Measurements from ENCODE around the gene BRF1.

Gene BRF1

DNA sequence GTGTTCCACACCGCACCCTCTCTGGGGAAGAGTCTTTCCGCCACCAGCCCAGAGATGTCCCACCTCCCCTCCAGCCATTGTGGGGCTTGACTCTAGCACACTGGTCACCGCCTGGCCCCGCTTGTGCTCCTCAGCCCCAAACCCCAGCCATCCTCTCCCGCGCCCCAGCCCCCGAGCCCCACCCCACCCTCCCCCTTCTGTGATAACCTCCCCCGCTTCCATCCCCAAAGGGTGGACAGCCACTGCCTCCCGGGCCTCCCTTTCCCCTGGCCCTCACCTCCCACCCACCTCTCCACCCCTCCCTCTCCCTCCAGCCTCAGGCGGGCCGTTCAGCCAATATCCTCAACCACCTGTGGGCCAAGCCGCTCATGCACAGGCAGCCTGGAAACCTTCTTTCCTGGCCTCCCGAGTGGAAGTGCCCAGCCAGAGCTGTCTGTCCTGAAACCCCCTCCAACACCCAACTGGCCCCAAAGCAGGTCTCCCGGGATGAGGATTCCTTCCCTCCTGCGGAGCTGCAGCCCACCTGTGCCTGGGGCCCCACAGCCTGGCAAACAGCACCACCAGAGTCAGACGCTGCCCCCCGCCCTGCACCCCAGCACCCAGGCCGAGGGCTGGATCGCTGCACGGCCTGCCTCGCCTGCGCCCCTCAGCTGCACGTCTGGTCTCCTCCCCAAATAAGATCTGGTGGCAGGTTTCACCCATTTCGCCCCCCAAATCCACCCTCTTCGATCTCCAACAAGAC lies 92.6 kb downstream of the BRF1 start:
- no peak for DNase-seq

DNA sequence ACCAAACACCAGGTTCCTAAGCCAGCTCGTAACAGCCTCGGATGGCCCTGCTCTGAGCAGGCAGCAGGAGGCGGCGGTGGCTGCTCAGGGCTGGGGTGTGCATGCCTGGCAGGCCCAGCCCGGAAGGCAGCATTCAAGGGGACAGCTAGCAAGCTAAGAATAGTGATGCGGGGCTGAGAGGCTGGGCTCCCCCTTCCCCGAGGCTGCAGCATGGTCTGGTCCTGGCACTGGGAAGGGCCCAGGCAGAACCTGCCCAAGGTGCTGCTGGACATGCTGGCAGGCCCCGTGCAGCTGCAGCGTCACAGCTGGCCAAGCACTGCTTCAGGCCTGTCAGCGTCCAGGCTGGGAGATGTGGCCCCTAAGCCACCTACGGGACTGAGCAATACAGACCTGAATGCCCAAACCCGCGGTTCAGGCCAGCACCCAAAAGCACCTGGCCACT lies 93.3 kb downstream of the BRF1 start:
- DNase-seq = peak; percentile 88

DNA sequence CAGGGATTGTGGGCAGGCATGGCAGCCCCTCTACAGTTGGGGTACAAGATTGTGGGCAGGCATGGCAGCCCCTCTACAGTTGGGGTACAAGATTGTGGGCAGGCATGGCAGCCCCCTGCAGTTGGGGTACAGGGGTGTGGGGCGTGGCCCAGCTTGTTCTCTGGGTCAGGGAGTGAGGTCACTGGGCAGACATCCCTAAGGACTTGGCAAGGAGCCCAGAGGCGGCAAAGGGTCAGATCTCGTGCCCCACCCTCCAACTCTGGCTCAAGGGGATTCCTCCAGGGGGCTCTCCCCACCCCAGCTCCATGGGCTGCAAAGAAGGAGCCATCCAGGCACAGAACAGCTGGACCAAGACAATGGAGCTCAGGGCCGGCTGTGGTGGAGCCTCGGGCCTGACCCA lies 93.9 kb downstream of the BRF1 start:
- DNase-seq = no peak

DNA sequence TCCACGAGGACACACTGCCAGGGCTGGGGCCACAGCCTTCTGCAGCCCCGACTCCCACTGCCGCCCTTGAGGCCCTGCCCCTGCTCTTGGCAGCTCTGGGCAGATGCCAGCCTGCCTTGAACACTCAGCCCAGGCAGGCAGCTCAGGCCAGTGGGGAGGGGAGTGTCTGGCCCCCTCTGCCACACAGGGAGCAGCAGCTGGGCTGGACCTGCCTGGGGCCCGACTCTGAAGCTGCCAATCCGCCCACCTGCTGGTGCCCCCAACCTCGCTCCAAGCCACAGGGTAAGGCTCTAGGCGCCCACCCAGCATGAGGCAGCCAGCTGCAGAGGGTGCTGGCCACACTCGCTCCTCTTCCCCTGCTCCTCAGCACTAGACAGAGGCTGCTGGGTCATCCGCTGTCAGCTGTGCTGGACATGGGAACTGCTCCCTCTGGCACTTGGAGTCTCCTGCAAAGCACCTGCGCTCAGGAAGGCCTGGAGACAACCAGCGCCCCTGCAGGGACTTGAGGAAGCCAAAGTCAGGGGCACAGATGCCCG lies 95.1 kb downstream of the BRF1 start:
- no peak for DNase-seq

DNA sequence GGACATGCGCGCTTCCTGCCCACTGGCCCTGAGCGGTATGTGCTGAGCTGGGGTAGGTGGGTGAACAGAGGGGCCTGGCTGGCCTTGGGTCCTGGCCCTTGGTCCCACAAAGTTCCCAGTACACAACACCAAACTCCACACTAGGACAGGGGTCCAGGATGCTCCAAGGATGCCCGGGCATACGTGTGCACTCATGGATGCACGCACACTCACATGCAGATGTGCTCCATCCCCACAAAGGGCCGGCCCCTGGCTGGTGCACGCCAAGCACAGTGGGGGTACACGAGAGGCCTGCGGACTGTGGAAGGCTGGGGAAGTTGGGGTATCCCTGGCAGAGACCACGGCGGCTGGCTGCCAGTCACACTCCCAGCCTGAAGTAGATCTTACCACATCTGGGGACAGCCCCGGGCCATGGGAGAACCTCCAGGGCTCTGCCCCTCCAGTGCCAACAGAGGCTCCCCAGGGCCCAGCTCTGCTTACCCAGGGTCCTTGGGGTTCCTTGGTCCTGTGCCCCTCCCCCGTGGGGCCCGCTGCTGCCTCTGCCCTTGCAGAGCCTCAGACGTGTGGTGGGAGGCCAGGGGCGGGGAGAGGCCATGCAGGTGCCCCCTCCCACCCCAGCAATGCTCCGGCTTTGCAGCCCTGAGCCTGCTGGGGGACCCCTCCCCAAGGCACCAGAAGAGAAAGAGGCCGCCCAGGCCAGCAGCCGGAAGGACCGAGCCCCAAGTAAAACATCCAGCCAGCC lies 95.7 kb downstream of the BRF1 start:
- DNase-seq = no peak

DNA sequence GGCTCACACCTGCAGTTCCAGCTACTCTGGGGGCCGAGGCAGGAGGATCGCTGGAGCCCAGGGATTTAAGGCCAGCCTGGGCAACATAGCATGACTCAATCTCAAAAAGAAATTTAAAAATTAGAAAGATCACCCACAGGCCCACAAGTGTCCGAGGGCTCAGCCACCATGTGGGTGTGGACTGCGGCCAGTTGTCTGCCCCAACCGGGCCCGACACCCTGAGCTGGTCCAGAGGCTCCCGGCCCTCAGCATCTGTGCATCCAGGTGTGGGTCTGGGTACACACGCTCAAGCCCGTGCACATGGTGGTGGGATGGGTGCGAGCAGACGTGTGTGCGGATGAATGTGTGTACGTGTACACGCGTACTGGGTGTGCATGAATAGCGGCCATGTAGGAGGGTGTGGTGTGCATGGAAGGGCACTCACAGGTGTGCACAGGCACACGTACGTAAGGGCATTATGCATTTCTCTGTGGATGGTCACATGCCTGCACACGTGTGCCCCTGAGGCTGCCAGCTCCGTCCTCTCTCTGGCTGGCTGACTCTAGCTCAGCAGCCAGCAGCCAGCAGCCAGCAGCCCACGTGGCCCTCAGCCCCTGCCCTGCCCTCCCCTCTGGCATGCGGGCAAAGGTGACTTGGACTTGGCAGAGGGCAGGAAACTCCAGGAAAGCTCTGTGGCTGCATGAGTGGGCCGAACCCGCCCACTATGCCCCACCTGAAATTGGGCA lies 96.4 kb downstream of the BRF1 start:
- no peak for DNase-seq

DNA sequence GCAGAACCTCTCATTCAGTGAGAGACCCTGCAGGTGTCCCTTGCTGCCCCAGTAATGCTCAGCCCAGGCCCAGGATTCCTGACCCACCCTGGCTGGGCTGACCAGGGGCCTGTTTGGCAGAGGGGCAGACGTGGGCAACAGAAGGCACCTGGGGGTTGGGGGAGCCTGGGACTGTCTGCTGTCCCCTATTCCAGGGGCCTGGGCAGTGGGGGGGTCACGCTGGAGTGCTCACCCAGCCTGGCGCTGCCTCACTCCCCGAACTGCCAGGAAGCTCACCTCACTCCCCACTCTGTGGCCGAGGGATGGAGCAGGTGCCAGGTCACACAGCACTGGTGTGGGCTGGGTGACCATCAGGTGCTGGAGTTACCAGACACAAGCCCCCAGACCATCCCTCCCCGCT lies 97.1 kb downstream of the BRF1 start:
- DNase-seq = no peak

DNA sequence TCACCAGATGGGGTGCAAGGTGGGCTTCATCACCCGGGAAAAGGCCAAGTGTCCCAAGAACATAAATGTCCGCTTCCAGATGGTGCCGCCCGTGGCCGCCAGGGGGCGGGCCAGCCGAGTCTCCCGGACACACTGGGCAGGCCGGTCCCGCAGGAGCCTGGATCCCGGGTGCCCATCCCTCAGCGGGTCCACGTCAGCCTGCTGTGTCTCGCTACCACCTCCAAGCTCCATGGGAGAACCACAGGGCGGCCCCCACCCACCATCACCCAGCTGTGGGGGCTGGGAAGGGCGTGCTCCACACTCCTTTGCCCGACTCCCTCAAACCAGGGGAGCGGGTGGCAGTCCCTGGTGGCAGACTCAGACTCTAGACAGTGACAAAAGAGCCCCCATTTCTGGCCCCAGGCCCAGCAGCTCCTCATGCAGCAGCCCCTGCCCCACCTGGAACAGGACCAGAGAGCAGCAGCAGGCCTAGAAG lies 97.7 kb downstream of the BRF1 start:
- peak; percentile 95 for DNase-seq

DNA sequence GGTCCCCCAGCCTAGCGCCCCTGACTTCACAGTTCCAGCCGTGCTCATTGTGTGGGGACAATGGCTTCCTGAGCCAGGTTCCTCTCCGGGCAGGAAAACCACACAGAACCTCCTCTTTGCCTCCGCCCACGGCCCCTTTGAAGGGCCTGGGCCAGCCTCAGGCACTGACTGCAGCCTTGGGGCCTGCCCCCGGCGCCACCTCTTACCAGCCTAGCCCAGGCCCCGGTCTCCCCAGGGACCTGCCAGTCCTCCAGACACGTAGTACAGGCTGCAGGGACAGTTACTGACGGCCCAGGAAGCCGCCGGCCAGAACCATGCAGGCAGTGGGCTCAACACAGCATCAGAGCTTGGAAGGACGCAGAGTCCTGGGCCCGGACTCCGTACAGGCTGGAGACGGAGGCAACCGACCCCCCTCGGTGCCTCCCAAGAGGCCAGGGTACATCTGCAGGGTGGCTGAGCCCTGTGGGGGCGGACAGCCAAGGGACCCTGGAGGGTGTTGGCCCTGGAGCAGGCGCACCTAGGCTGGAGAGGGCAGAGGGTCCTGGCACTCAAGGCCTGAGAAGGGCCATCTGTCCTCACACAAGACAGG lies 98.8 kb downstream of the BRF1 start:
- DNase-seq = no peak

DNA sequence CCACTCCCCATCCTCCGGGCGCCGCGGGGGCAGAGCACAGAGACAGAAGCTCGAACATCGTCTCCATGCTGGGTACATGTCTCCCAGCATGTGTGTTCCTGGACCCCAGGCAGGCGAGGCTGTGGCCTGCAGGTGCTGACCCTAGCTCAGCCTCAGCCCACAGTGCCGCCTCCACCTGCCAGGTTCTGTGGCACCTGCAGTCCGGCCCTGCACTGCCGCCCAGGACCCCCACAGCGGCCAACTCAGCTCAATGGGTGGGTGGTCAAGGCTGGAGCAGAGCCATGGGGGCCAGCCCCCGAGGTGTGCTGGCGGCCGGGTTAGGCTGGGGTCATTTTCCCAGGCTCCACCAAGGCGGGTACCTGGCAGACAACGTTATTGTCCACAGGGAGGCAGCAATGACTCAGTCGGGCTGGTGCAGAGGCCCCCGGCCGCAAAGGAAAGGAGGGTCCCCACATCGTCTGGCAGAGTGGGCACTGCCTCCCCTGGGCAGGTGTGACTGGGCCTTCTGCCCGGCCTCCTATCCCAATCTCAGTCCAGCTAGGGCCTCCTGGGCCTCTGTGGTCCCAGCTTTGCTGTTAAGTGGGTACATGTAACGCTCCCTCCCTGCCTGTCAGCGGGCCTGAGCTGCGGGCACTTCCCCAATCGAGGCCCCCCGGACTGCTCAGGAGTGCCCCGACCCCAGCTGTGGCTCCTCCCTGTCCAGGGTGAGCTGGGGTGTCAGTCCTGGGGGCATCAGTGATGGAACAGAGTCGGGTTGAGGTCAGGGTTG lies 99.5 kb downstream of the BRF1 start:
- no peak for DNase-seq

DNA sequence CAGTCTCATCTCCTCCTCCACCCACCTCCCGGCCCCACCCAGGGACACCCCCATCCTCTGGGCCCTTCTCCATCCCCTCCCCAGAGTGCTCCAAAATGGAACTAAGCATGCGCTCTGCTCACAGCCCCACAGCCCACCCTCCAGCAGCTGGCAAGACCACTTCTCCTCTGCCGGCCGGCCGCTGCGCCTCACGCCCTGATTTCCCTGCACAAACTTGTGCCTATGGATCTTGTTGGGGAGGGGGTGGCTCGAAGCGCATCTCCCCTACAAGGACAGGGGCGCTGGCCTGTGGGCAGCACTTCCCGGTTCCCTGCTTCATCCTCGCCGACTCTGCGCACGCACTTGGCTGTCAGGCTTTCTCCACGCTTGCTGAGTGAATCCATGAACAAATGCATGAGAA lies 100.2 kb downstream of the BRF1 start:
- no peak for DNase-seq

DNA sequence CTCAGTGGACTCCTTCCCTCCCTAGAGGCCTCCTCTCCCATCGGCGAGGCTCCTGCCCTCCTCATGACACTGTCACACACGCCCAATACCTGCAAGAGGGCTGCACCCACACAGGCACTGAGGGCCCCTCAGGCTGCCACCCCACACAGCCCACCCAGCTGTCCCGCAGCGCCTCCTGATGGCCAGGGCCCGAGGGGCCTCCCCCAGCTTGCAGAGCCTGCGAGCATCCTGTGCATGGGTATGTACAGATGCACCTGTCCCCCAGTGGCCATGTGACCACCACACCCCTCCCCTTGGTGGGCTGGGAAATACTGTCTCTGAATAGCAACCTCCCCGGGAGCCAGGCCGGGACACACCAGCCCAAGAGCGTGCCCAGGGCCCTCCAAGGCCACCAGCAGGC lies 100.7 kb downstream of the BRF1 start:
- no peak for DNase-seq

DNA sequence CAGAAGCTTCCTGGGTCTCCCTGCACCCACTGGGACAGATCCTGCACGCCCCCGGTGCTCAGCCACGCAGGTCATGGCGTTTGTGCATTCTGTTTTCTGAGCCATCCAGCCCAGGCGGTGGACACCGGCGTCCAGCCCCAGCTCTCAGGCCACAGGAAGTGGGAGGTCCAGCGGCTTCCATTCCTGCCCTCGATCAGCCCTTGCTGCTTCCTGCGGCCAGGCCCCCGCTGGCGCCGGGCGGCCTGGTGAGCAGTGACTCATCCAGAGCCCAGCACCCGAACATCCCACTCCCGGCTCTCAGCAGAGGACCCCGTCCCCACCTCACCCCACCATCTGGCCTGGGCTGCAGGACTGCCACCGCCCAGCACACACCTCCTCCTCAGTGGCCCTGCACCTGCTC lies 101.7 kb downstream of the BRF1 start:
- no peak for DNase-seq

DNA sequence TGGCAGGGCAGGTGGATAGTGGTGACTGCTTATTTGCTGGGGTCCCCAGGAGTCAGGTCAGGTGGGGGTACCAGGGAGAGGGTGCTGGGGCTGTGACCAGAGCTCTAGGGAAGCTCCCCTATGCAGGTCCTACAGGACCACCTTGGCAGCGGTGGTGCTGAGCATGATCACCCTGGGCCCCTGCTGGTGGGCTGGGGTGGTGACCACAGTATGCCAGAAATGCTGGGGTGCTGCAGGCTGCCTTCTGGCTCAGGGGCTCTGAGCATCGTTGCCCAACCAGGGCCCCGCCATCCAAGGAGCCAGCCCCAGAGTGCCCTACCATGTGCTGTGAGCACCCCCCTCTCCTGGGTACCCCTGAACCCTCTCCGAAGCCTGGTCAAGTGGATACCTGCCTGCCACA lies 102.2 kb downstream of the BRF1 start:
- no peak for DNase-seq

DNA sequence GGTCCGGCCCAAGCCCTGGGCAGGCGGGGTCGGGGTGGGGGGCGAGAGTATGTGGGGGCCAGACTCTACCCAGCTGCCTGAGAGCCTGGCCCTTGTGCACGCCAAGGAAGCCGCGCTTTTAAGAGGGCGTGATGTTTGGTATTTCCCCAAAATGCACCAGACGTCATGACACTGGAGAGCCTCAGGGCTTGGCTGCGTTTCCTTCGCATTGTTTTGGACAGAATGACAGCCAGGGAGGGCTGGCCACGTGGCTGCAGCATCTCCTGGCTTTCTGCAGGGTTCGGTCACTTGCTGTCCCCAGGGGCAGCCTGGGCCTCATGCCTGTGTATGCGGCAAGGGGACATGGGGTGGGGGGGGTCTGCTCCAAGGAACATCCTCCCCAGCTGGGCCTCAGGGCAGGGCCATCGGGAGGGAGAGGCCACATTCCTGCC lies 103.6 kb downstream of the BRF1 start:
- DNase-seq = no peak

DNA sequence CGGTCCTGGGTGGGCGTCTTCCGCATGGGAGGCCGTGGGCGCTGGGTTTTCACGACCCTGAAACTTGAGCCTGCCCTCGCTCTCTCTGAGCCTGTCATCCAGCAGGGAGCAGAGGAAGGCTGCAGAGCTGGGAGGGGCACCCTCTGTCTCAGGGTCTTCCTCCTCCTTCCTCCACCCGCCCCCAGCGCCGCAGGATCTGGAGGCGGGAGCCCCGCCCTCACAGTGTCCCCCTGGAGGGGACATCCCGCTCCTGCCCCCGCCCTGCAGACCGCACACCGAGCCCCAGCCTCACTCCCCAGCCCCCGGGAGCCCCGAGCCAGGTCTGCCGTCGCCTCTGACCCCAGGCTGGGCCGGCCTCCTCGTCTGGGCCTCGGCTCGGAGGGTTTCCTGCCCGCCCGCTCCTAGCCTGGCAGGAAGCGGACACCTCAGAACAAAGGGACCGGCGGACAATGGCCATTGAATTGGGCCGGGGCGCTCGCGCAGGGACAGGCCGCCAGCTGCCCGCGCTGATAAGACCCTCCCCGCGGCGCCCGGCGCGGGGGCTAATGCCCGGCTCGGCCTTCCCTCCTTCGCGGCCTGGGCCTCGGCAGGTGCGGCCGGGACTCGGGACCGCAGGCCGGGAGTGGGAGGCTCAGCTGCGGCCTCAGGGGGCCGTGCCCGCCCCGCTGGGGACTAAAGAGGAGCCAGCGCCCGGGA lies 104.4 kb downstream of the BRF1 start:
- no peak for DNase-seq

DNA sequence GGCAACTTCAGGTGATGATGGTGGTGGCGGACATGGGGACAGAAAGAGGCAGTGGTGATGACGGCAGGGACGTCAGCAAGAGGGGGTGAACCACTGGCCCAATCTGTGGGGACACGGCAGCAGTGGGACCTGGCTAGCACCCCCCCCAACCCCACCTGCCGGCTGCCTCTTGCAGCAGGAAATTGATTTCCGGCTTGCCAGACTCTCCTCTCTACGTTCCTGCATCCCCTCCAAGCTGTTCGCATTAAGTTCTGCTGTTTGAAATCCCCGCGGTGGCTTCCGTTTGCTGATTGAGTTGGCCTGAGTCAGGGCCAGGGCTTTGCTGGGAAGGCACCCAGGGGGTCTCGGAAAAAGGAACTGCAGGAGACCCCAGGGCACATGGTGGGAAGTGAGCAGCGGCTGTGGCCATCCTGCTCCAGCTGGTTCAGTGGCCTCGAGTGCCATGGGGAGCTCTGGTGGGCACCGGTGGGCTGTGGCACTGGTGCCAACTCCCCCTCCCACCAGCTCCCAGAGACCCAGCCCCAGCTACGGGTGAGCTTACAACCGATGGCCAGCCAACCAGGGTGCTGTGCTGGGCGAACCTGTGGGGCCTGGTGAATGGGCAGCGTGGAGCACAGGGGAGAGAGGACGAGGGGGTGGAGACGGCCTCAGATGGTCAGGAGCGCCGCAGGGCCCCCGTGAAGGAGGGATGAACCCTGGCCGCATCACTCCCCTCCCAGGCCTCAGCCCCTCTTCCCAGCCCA lies 105.1 kb downstream of the BRF1 start:
- no peak for DNase-seq

DNA sequence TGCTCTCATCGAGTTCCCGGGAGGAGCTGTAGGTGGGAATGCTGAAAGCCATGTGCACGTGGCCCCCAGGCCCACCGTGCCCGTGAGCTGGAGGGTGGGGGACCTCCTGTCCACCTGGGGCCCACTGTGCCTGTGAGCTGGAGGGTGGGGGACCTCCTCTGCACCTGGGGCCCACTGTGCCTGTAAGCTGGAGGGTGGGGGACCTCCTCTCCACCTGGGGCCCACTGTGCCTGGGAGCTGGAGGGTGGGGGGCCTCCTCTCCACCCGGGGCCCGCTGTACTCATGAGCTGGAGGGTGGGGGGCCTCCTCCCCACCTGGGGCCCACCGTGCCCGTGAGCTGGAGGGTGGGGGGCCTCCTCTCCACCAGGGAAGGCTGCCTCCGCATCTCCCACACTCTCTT lies 105.8 kb downstream of the BRF1 start:
- DNase-seq = no peak

DNA sequence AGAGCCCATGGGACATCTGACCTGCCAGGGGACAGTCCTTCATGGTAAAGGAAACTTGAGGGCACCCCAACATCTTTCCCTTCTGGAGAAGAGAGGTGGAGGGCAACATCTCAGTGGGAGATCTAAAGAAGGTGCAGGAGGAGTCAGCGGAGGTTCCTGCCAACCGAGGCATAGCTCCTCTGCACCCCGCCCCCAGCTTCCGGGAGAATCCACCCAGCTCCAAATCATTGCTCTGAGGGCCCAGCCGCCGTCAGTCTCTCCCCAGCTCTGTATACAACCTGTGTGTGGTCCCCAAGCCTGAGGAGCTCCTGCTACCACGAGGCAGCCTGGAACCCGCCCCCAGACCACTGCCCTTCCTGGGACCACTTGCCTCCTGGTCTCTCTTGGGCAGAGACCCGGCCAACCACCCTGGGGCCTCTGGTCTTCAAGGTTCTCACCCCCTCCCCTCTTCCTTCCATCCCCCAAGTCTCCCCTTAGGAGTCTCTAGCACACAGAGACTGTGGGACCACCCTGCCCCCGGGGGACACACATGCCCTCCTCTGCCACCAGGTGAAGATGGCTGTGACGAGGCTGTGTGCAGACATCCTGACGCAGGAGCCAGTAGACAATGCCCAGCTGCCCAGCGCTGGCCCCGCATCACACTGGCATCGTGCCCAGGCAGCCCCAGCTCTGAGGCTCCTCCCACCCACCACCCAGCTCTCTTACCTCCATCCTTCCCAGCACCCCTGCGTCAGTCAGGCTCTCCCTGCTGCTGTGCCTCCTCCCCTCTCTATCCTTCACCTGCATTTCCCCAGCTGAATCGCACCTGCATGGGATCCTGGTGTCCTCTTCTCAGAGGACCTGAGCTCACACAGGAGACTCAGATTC lies 106.7 kb downstream of the BRF1 start:
- DNase-seq = no peak
